ENCODE results near the gene POLK.
"Not testable (repeated sequence)": the region's sequence is repeated elsewhere in the genome, so short reads cannot be mapped to it uniquely, and the experiment has no call there.

Gene POLK

GRCh38 chr5:75510836-75511434 is 756 bp upstream of the POLK start:
- peak; percentile 12 for DNase-seq

- DNase-seq = no peak
Observed at GRCh38 chr5:75512383-75513074, 838 bp downstream of the POLK start.

GRCh38 chr5:75513841-75514240 is 2.1 kb downstream of the POLK start:
- no peak for DNase-seq

- no peak for DNase-seq
Observed at GRCh38 chr5:75514323-75514722, 2.6 kb downstream of the POLK start.

GRCh38 chr5:75519761-75520160 is 8.1 kb downstream of the POLK start:
- DNase-seq = no peak

GRCh38 chr5:75521195-75521594 is 9.5 kb downstream of the POLK start:
- DNase-seq = no peak

GRCh38 chr5:75522025-75522424 is 10.3 kb downstream of the POLK start:
- no peak for DNase-seq

GRCh38 chr5:75522542-75522941 is 10.9 kb downstream of the POLK start:
- no peak for DNase-seq

- DNase-seq = no peak
Observed at GRCh38 chr5:75523275-75523674, 11.6 kb downstream of the POLK start.

- DNase-seq = no peak
Observed at GRCh38 chr5:75524071-75524470, 12.4 kb downstream of the POLK start.

GRCh38 chr5:75524591-75524990 is 12.9 kb downstream of the POLK start:
- no peak for DNase-seq

- DNase-seq = no peak
Observed at GRCh38 chr5:75525344-75525743, 13.7 kb downstream of the POLK start.

- DNase-seq = no peak
Observed at GRCh38 chr5:75526070-75526469, 14.4 kb downstream of the POLK start.

GRCh38 chr5:75529185-75529584 is 17.5 kb downstream of the POLK start:
- DNase-seq = no peak

GRCh38 chr5:75532190-75532589 is 20.5 kb downstream of the POLK start:
- DNase-seq = no peak

GRCh38 chr5:75533716-75534115 is 22.0 kb downstream of the POLK start:
- DNase-seq = not testable (repeated sequence)

GRCh38 chr5:75534734-75535133 is 23.0 kb downstream of the POLK start:
- no peak for DNase-seq

GRCh38 chr5:75536147-75536546 is 24.5 kb downstream of the POLK start:
- no peak for DNase-seq

- no peak for DNase-seq
Observed at GRCh38 chr5:75536694-75537360, 25.1 kb downstream of the POLK start.

GRCh38 chr5:75538211-75538610 is 26.5 kb downstream of the POLK start:
- no peak for DNase-seq

- no peak for DNase-seq
Observed at GRCh38 chr5:75545131-75545530, 33.4 kb downstream of the POLK start.

GRCh38 chr5:75546830-75547229 is 35.1 kb downstream of the POLK start:
- no peak for DNase-seq

- no peak for DNase-seq
Observed at GRCh38 chr5:75547812-75548211, 36.1 kb downstream of the POLK start.

GRCh38 chr5:75550597-75550996 is 38.9 kb downstream of the POLK start:
- no peak for DNase-seq
